GM21576 (cell line): Measurements from ENCODE around the gene UBXN11.

Experiments
- ATAC-seq: cut with Tn5 transposase; IDR thresholded peaks from one replicate; pipeline ENCODE4 v1.9.1; 2021; ENCODE audit warnings: mild to moderate bottlenecking, moderate library complexity; ENCODE audit not compliant: unreplicated experiment

The UBXN11 gene, protein sequence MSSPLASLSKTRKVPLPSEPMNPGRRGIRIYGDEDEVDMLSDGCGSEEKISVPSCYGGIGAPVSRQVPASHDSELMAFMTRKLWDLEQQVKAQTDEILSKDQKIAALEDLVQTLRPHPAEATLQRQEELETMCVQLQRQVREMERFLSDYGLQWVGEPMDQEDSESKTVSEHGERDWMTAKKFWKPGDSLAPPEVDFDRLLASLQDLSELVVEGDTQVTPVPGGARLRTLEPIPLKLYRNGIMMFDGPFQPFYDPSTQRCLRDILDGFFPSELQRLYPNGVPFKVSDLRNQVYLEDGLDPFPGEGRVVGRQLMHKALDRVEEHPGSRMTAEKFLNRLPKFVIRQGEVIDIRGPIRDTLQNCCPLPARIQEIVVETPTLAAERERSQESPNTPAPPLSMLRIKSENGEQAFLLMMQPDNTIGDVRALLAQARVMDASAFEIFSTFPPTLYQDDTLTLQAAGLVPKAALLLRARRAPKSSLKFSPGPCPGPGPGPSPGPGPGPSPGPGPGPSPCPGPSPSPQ

DNA sequence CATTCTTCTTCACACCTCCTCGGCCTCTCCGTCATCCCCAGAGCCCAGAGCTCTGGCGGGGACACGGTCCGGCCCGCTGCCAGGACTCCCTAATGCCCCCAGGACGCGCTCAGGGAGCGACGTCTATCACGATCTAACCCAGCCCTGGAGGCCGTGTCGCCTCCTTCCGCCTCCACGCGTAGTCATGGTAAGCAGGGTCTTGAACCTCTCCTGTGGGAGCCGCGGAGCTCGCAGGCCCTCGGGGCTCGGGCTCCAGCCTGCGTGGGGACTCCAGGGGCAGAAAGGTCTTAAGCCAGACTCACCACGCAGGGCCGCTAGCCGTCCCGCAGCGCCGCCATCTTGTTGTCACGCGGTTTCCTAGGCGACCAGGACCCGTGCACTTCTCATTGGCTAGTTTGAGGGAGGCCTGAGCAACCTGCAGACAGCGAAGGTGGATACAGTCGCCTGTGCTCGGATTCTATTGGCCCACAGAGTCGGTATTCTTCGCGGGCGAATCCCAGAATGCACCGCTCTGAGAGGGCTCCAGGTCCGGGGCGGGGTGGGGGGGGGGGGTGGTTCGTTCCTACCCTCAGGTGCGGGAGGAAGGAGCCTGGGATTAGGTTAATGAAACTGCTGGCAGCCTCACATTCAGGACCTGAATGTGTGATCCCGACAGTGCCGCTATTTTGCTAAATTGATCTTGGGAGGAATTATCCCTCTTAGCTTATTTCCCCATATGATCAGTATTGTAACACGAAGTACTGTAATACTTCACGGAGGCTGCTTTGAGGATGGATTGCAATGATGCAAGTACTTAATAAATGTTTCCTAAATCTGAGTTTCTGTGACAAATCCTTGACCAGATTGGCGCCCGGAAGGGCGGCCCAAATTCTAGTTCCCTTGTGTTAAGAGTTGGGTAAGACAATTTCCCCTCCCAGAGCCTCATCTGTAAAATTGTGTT, at the start of gene UBXN11:
TSS of gene UBXN11 (minus strand) at position 347 of the 940 bp plus-strand sequence. CDS start 3,753 bp downstream, outside the sequence.
- ATAC-seq = peak; percentile 99

GRCh38 chr1:26356106-26356505, 49.7 kb upstream of the UBXN11 start:
- no peak for ATAC-seq

GRCh38 chr1:26354972-26355371, 48.5 kb upstream of the UBXN11 start:
- no peak for ATAC-seq

DNA sequence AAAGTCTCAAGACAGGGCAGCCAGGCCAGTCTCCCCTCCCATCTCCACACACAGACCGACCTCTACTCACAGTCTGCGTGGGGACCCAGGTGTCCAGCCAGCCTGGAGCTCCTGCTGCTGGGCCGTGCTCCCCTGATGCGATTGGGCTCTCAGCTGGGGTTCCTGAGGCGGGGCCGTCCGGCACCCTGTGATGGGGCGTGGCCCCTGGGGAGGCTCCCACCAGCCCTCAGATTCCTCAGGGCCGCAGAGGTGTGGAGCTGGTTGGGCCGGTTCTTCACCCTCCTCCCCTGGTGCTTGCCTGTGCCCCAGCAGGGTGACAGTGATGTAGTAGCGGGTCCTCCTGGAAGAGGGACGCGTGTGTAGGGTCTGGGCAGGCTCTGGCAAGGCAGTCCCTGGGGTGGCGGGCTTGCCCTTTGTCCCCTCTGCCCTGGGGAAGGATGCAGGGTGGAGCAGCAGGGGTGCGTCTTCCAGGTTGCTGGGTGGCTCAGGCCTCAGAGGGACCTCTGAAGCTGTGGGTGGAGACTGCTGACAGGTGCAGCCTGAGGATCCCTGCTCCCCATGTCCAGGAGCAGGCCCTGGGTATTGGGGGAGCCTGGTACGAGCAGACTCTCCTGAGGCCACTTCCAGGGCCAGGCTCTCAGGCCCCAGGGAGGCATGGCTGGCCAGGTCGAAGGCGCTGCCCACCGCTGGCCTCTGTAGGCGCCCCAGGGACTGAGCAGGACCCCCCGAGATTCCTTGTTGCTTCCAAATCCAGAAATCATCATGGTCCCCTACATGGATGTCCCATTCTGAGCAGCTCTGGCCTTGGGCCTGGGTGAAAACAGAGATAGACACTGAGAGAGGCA, 47.8 kb upstream of the UBXN11 start, which contains the start of gene CRYBG2:
TSS of gene CRYBG2 (minus strand) at position 155 of the 845 bp plus-strand sequence. CDS start 7,473 bp downstream, outside the sequence.
- no peak for ATAC-seq

GRCh38 chr1:26353210-26353859, 46.9 kb upstream of the UBXN11 start:
- ATAC-seq = no peak

- ATAC-seq = no peak
Observed at GRCh38 chr1:26352338-26352679, 45.9 kb upstream of the UBXN11 start.

GRCh38 chr1:26351590-26352337, 45.3 kb upstream of the UBXN11 start:
- ATAC-seq = no peak

- no peak for ATAC-seq
Observed at GRCh38 chr1:26350701-26351589, 44.5 kb upstream of the UBXN11 start.

DNA sequence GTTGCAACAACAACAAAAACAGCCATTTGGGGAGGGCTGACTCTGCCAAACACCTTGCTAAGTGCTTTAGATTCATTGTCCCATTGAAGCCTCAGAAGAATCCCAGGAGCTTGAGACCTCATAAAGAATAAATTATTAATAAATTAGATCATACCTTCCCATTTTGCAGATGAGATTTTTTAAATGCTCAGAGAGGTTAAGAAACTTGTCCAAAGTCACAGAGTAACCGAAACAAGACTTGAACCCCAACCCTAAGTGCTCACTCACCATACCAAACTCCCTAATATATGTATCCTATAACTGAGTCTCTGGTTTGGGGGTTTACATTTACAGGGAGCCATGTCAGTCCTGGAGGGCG, 43.9 kb upstream of the UBXN11 start:
- ATAC-seq = no peak

- ATAC-seq = no peak
Observed at GRCh38 chr1:26349877-26350244, 43.4 kb upstream of the UBXN11 start.

DNA sequence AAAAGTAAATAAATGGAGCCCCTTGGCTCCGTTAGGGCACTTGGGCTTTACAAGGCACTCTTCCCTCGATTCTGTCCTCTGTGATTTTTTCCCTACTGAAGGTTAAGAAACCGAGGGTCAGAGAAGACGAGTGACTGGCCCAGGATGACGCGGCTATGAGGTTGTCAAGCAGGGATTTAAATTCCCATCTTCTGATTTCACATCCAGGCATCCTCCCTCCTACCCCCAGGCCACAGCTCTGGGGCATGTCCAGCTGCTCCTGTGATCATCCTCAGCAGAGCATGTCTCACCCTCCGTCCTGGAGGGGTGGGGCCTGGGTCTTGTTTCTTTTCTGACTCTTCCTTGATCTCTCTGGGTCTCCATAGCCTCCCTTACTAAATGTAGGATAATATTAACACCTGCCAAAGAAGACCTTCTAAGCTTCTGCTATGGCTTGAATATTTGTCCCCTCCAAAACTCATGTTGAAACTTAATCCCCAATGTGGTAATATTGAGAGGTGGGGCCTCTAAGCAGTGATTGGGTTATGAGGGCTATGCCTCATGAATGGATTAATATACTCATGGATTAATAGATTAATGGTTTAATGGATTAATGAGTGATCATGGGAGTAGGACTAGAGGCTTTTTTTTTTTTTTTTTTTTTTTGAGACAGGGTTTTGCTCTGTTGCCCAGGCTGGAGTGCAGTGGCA, 42.9 kb upstream of the UBXN11 start:
- no peak for ATAC-seq

DNA sequence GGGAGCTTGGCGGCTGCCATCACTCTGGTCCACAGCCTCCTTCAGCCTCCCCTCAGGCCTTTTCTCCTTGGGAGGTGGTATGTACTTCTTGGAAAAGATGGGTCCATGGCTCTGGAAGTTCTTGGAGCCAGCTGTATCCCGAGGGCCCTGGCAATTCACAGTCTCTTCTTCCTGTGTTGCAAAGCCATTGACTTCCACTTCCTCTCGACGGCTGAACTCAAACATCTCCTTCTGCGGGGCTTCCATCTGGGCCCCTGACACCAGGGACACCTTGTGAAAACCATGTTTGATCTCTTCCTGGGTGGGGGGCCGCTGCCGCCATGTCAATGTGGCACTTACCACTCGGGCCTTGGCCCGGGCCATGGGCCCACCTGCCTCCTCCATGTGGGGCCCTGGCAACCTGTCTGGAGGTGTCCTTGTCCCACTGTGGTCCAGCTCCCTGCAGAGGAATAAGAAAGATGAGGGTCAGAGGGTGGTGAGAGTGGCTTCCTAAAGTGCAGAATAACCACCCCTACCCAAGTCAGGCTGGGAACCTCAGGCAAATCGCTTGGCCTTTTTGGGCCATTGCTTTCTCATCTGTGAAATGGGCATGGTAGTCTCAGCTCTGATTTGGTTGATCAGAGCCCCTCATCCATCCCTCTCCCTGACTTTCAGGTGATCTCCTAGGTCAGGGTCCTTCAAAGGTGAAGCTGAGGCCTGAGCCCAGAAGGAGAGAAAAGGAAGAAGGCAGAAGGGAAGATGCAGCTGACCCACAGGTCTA, 40.0 kb upstream of the UBXN11 start:
- ATAC-seq = no peak

DNA sequence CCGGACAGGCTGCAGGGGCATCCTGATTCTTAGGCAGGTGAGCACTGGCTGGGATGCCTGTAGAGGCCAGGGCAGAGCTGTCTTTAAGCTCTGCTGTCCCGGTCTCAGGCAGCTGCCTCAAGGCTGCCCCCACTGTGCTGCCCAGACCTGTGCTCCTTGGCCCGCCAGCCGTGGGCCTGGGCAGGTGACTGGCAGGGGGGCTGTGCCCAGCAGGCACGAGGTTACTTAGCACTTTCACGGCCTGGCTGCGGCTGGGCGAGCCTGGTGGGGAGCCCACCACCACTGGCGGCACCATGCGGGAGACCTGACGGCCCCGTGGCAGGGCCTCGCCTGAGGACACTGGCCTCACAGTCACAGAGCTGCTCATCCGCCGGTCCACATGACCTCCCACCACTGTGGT, 39.3 kb upstream of the UBXN11 start:
- ATAC-seq = no peak

DNA sequence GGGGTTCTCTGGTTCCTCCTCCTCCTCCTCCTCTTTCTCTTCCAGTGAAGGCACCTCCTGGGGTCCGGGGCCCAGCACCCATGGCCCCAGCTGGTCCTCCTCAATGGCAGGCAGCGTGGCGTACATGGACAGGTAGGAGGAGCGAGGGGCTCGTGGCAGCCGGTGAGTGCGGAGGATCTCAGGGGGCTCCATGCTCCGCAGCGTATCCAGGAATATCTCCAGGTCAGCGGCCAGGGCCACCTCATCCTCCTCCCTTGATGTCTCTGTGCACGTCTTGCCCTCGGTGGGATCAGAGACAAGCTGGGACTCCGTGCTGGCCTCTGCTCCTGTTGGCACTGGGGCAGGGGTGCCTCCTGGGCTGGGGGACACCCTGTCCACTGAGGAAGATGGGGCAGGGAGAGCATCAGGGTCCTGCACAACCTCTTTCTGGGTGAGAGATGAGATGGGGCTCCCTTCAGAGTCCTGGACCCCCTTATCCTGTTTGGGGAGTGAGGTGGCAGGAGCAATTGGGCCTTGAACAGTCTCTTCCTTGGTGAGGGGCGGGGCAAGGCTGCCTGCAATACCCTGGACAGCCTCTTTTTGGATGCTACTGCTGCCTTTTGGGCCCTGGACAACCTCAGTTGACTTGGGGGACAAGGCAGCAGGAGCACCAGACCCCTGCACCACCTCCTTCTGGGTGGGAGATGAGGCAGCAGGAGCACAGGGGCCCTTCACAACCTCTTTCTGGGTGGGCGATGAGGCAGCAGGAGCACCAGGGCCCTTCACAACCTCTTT, 37.9 kb upstream of the UBXN11 start:
- no peak for ATAC-seq

GRCh38 chr1:26340047-26340481, 33.6 kb upstream of the UBXN11 start:
- ATAC-seq = no peak

DNA sequence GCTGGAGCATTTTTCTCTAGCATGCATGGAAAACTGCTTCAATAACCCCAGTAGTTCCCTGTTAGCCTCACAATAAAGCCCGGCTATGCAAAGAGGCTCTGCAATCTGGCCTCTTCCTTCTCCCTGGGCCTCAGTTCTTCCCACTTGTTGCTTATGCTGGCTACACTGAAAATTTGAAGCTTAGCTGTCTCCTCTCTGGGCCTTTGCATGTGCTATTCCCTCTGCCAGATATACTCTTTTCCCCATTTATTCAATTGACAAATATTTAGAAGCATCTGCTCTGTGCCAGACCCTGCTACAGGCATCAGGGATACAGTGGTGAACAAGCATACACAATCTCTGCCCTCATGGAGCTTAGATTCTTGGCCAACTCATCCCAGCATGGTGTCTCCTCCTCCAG, 32.2 kb upstream of the UBXN11 start:
- ATAC-seq = no peak
